Left renal pelvis (tissue), 4 donors: ENCODE data around the gene PYGM. TPM values are rescaled to one million over a fixed set of nuclear protein-coding genes. Genes with fewer than 3 reads are reported as not detected.

Source experiments
- DNase-seq, 4 donors: peaks; one replicate each; pipeline ENCODE4 v3.0.0-alpha.2; 2013; ENCODE audit warnings: low read depth in 4 of 4, low spot score in 3 of 4
- polyA plus RNA-seq, 4 donors: library from polyadenylated mRNA; unstranded; fragments of 120-200 nt; gene quantifications; one replicate each; pipeline ENCODE4 v1.2.1, GENCODE V29; 2013; ENCODE audit not compliant: insufficient read length in 4 of 4

PYGM gene
- polyA plus RNA-seq, 4 donors = 1.3 to 11.9 (median 2.4) TPM

DNA sequence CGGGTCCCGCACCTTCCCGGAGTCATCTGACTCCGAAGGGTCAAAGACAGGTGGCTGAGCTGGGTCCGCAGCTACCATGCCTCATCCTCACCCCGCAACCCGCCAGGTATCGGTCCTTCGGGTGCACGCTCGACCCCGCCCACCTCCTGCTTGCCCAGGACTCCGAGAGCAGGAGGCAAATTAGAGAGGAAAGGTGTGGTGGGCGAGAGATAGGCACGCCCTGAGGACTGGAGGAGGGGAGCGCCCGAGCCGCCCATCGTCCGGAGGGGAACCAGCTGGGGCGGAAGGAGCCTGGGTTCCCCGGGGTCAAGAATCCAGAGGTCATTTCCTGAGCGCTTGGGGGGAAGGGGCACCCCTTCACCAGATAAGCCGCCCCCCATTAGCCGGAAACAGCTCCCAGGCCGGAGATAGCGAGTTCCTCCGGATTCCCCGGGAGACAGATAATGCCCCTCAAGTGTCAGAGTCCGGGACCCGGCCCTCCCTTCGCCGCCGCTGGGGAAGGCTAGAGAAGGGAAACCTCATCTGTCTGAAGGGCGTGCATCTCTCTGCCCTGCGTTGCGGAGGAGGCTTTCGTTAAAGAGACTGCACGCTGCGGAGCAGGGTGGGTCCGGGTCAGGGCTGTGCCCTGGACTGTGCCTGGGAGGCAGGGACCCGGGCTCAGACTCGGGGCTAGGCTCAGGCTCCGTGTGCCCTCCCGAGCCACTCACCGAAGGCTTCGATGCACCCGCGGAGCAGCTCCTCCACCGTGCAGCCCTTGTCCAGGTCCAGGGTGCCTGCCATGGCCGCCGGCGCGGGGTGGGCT, 17.5 kb downstream of the PYGM start:
- DNase-seq = no peak

DNA sequence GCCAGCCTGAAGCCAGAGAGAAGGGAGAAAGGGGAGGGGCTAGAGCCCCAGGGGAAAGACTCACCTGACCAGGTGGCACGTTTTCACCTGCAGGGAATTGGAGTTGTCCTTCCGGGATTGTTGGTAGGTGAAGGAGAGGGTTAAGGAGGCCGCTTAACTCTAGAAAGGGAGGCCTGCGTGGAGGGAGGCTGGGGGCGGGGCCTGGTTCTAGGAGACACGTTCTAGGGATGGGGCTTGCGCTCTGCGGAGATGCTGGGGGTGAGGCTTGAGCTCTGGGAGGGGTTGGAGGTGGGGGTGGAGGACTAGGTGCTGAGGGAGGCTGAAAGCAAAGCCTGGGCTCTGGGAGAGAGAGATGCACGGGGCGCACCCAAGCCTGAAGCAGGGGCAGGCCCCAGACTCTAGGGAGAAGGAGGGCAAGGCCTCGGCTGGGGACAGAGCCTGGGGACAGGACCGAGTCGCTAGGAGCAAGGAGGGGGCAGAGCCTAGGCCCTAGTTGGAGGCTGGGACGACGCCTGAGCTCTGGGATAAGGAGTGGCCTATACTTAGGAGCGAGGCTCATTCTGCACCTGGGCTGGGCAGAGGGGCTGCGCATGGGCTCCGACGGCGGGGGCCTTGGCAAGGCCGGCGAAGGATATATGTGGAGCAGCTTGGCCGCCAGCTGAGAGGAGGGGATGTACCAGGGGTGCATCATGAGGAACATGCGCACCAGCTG, 18.2 kb downstream of the PYGM start:
- no peak for DNase-seq

DNA sequence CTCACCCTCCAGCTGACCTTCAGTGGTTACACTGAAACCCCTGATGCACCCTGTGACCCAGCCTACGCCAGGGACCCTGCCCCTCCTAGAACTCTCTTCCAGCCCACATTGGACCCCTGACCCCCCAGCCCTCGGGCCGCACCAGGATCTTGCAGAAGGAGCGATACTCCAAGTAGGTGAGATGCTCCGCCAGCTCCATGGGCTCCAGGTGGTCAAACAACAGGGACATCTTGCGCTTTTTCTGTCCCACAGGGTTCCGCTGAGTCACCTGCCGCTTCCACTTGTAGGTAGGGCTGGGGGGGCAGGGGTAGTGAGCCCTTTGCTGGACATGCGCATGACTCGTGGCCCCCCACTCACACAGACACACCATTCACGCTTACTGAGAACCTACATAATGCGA, 19.9 kb downstream of the PYGM start:
- no peak for DNase-seq

- no peak for DNase-seq
These were observed 23.1 kb downstream of the PYGM start for GRCh38 chr11:64736654-64737053.

DNA sequence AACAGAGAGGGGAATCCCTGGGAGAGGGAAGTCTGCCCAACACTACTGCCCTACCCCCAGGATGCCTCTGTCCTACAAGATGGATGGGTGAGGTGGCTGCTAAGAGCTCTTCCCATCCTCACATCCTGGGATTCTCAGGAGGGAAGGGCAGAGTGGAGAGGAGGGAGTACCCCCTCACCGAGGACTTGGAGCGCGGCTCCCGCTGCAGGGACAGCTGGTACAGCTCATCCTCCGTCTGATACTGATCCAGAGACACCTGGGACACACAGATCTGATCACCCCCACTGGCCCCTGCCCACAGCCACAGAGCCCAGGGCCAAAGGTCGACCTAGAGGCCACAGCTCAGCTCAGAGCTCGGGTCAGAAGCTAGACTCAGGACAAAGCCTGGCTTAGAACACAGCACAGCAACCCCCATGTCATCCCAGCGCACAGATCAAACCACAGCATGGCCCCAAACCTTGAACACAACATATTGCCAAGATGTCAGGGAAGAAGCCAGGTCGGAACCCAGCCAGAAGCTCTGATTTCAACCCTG, 24.0 kb downstream of the PYGM start:
- DNase-seq = no peak

- no peak for DNase-seq
These were observed 24.7 kb downstream of the PYGM start for GRCh38 chr11:64734811-64735724.

DNA sequence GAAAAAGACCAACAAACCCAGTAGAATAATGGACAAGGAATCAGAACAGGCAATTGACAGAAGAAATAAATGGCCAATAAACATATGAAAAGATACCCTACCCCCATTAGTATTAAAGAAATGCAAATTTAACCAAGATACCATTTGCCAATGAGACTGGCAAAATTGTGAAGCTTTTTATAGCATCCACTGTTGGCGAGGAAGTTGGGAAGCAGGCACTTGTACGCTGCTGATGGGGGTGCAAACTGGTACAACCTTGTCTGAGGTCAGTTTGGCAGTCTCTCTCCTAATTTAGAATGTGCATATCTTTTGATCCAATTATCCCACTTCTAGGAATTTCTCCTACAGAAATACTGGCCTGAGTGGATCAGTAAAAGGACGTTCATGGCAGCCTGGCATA, 28.2 kb downstream of the PYGM start:
- DNase-seq = no peak

DNA sequence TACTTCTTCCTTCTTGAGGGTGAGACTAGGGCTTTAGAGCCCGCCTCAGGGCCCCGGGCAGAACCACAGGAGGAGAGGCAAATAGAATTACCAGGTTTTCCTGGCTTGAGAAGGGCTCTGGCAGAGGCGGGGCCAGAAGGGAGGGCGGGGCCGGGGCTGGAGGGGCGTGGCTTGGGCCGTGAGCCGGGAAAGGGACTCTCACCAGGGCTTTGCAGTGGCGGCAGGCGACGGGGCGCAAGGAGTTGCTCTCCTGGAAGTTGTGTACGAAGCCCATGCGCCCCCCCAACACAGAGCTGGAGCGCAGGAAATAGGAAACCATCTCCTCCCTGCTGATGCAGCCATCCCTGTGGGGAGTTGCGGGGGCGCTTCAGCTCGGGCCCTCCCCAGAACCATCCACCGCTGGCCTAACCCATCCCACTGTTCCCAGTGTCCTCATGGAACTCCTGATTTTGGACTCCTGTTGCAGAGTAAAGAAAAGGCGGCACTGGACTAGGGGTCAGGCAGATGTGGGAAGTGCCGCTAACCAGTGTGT, 29.9 kb downstream of the PYGM start:
- no peak for DNase-seq

DNA sequence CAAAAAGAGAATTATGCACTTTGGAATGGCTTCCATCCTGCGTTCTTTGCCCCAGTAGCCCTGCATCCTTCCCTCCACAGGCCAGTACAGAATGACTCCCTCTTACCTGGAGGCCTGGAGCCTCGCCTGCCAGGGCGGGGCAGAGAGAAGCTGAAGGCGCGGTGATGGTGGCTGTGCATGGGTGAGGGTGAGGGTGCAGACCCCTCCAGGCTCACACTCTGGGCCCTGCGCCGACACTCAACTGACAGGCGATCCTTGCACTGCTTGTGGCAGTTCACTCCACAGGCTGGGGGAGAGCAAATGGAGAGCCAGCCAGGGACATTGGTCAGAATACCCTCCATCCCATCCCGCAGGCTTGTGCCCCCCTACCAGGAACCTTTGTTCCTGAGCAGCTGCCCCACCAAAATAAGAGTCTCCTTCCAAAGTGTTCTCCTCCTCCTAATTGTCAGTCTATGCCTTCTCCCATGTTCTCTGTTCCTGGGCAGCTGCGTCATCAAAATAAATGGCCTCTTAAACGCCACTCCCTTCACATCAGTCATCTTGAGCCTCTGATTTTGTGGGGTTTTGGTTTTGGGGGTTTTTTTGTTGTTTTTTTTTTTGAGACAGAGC, 30.9 kb downstream of the PYGM start:
- no peak for DNase-seq

DNA sequence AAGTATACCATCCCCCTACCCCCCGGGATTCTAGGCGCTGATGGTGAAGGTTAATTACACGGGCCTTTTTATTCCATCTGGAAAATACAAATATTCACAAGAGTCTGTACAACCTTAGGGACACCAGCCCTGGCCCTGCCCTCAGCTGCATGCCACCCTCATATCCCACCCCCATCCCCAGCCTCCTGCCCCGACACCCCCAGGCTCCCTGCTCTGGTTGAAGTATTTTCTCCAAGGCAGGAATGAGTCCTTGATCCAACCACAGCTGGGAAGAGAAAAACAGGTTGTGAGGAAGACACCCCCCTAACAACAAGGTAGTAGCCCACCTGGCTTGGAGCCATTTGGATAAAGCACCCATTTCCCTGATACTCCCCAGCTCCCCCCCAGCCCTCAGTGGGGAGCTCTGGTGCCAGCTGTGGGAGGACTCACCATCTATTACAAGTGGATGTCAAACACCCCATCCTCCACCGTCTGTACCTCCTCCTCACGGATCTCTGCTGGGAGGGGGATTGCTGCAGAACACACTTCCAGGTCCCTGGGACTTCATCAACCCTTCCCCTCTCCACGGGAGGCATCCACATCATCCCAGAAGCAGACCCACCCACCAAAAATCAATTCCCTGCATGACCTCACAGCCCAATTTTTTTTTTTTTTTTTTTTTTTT, 32.8 kb downstream of the PYGM start:
- no peak for DNase-seq

- no peak for DNase-seq
These were observed 33.5 kb downstream of the PYGM start for GRCh38 chr11:64726211-64726641.

- DNase-seq = no peak
These were observed 34.8 kb downstream of the PYGM start for GRCh38 chr11:64724863-64725532.

DNA sequence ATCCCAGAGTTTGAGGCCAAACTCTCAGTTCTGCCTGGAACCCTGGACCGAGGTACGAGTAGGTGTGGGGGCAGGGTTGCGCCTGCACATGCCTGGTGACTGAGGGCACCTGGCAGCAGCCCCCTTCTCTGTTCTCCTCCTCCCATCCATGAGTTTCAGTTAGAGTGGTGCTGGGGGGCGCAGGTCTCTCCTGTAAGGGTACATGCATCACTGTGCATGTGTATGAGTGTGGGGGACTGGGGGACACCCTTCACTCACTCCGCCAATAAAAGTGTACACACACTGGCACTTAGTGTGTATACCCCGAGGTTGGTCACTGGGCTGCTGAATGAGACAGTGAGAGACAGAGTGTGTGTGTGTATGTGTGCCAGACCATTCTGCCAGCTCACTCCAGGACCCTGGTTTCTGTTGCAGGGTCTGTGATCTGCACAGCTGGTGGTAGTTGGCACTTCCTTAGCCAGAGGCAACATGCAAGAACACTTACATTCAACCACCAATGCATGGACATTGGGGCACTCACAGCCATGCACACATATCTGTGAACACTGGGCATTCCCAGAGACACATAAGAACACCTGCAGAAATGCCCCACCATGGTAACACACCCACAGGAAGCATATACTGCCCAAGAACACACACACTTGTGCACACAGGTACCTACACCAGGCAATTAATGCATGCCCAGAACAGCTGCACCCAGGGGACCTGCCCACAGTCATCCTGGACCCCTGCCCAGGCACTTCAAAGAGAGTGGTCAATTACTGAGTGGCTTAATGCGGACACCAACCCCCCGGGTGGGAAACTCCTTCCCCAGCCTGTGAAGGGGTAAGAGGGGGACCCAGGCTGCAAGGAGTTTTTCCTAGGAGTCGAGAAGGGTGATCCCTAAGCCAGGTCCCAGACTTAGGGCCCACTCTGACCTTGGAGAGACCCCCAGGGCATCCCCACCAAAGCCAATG, 35.6 kb downstream of the PYGM start:
- no peak for DNase-seq

- no peak for DNase-seq
These were observed 36.5 kb downstream of the PYGM start, which contains the start of gene NRXN2 for GRCh38 chr11:64723117-64723906. Gene NRXN2, minus strand, starts transcription at chr11:64723197. Its CDS starts 9,498 bp downstream, at chr11:64713699.

- no peak for DNase-seq
These were observed 37.4 kb downstream of the PYGM start for GRCh38 chr11:64722141-64723065.

DNA sequence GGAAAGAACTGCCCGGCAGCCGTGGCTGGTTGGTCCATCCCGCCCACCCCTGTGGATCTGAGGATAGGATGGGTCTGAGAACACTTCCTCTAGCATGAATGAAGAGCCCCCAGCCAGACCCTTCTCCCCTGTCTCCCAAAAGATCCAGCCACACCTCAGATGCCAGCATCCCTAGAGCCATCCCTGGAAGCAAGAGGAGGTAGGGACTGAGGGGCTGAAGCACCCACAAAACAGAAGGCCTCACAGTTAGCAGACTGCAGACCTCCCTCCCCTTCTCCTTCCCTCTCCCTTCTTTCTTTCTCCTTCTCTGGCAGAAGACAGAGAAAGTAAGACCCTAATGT, 38.4 kb downstream of the PYGM start:
- DNase-seq = no peak
